22Rv1 (cell line): ENCODE results near the gene PLSCR3.

Source experiments
- H3K27ac ChIP-seq: fragments of 450-650 bp; 2 replicates; pipeline ENCODE4 v1.5.1; 2017
- ZFX ChIP-seq: fragments of 450-650 bp; IDR thresholded peaks from 2 replicates; pipeline ENCODE4 v1.6.1; 2017; ENCODE audit warnings: antibody characterized with exemption, borderline replicate concordance
- TF ChIP-seq, protein P1 (sequence below): fragments of 450-650 bp; IDR thresholded peaks from 2 replicates; pipeline ENCODE4 v1.5.1; 2017; ENCODE audit warnings: mild to moderate bottlenecking

PLSCR3 gene

GRCh38 chr17:7383742-7384488 is 10.4 kb downstream of the PLSCR3 start:
- no peak overlapping the region for H3K27ac ChIP-seq
- TF ChIP-seq, protein P1, sequence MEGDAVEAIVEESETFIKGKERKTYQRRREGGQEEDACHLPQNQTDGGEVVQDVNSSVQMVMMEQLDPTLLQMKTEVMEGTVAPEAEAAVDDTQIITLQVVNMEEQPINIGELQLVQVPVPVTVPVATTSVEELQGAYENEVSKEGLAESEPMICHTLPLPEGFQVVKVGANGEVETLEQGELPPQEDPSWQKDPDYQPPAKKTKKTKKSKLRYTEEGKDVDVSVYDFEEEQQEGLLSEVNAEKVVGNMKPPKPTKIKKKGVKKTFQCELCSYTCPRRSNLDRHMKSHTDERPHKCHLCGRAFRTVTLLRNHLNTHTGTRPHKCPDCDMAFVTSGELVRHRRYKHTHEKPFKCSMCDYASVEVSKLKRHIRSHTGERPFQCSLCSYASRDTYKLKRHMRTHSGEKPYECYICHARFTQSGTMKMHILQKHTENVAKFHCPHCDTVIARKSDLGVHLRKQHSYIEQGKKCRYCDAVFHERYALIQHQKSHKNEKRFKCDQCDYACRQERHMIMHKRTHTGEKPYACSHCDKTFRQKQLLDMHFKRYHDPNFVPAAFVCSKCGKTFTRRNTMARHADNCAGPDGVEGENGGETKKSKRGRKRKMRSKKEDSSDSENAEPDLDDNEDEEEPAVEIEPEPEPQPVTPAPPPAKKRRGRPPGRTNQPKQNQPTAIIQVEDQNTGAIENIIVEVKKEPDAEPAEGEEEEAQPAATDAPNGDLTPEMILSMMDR, result no peak
- no peak for TF ChIP-seq ZFX

GRCh38 chr17:7383371-7383741 is 11.0 kb downstream of the PLSCR3 start:
- TF ChIP-seq, protein P1, result no peak
- TF ChIP-seq ZFX, result no peak
- H3K27ac ChIP-seq, result no peak overlapping the region

DNA sequence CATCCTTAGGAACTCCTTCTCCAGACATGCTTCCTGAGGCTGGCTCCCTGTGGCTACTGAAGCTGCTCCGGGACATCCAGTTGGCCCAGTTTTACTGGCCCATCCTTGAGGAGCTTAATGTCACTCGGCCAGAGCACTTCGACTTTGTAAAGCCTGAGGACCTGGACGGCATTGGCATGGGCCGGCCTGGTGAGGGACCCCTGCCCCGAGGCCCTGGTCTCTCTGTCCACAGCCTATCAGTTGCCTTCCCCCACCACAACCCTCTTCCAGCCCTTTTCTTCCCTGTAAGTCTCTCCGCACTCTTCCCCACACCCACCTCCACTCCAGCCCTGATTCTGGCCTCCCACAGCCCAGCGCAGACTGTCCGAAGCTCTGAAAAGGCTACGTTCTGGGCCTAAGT is 11.4 kb downstream of the PLSCR3 start:
- peak overlapping the region; percentile 80; the same call in 1 of the 2 replicates for H3K27ac ChIP-seq
- TF ChIP-seq, protein P1, result no peak
- TF ChIP-seq ZFX, result no peak

GRCh38 chr17:7380855-7381683 is 13.3 kb downstream of the PLSCR3 start, which contains the start of gene TNK1:
TSS of gene TNK1 (plus strand) at chr17:7381089. CDS start at chr17:7382927, 1,838 bp downstream.
- TF ChIP-seq, protein P1, result peak; percentile 16; the same call in 1 of the 2 replicates
- no peak for TF ChIP-seq ZFX
- peak within 1 kb of the TSS; percentile 80 for H3K27ac ChIP-seq

GRCh38 chr17:7380321-7380720 is 14.0 kb downstream of the PLSCR3 start:
- peak overlapping the region; percentile 80 for H3K27ac ChIP-seq
- TF ChIP-seq, protein P1, result no peak
- no peak for TF ChIP-seq ZFX

GRCh38 chr17:7379134-7379533 is 15.2 kb downstream of the PLSCR3 start:
- H3K27ac ChIP-seq, result no peak overlapping the region
- TF ChIP-seq, protein P1, result no peak
- no peak for TF ChIP-seq ZFX

DNA sequence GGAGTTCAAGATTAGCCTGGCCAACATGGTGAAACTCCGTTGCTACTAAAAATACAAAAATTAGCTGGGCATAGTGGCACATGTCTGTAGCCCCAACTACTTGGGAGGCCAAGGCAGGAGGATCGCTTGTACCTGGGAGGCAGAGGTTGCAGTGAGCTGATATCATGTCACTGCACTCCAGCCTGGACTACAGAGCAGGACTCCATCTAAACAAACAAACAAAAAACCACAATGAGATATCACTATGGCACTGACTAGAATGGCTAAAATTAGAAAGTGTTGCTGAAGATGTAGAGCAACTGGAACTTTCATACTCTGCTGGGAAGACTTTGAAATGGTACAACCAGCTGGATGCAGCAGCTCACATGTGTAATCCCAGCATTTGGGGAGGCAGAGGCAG is 20.0 kb downstream of the PLSCR3 start:
- TF ChIP-seq, protein P1, result no peak
- TF ChIP-seq ZFX, result no peak
- H3K27ac ChIP-seq, result no peak overlapping the region
